Measurements from ENCODE around the gene CCDC150.

Gene CCDC150

GRCh38 chr2:196742685-196743084 is 103.2 kb downstream of the CCDC150 start:
- no peak overlapping the region for H3K27ac ChIP-seq (ENCODE audit: low read depth, low read length)
- TF ChIP-seq EZH2phosphoT487 (conservative IDR thresholded peaks at IDR 0.05; ENCODE audit: low read length), result no peak
- TF ChIP-seq CTCF (IDR thresholded peaks at IDR 0.05; ENCODE audit: insufficient read depth, low read length, poor library complexity, severe bottlenecking), result no peak
- H3K27me3 ChIP-seq (ENCODE audit: low read length), result no peaks in the 10 kb centered on the region
- no peaks in the 10 kb centered on the region for H3K9me3 ChIP-seq (ENCODE audit: insufficient read depth, low read length)
- no peaks in the 10 kb centered on the region for H4K20me1 ChIP-seq (ENCODE audit: low read depth, low read length)
- H3K9me2 ChIP-seq (replicated peaks; ENCODE audit: insufficient read depth, low read length), result no peaks in the 10 kb centered on the region
- H3K4me3 ChIP-seq (ENCODE audit: insufficient read depth, low read length, poor library complexity, severe bottlenecking), result no peak overlapping the region
- no peaks in the 10 kb centered on the region for H3K36me3 ChIP-seq (ENCODE audit: low read length)
- no peak overlapping the region for H3K9ac ChIP-seq (ENCODE audit: low read length)
- no peaks in the 10 kb centered on the region for H3K79me2 ChIP-seq (ENCODE audit: insufficient read depth, low read length)
- no peak overlapping the region for H3K4me2 ChIP-seq (ENCODE audit: low read depth, low read length, poor library complexity, severe bottlenecking)
- no peaks in the 10 kb centered on the region for H3F3A ChIP-seq (ENCODE audit: insufficient read depth)
- H2AFZ ChIP-seq (ENCODE audit: low read depth, low read length, severe bottlenecking), result no peak overlapping the region

- no peaks in the 10 kb centered on the region for H3K9me3 ChIP-seq (ENCODE audit: insufficient read depth, low read length)
- H3K9me2 ChIP-seq (replicated peaks; ENCODE audit: insufficient read depth, low read length), result no peaks in the 10 kb centered on the region
- no peak overlapping the region for H3K4me3 ChIP-seq (ENCODE audit: insufficient read depth, low read length, poor library complexity, severe bottlenecking)
- H3K9ac ChIP-seq (ENCODE audit: low read length), result no peak overlapping the region
- H3K79me2 ChIP-seq (ENCODE audit: insufficient read depth, low read length), result no peaks in the 10 kb centered on the region
- no peak overlapping the region for H2AFZ ChIP-seq (ENCODE audit: low read depth, low read length, severe bottlenecking)
- no peaks in the 10 kb centered on the region for H3F3A ChIP-seq (ENCODE audit: insufficient read depth)
- H3K27ac ChIP-seq (ENCODE audit: low read depth, low read length), result no peak overlapping the region
- no peaks in the 10 kb centered on the region for H3K36me3 ChIP-seq (ENCODE audit: low read length)
- H3K27me3 ChIP-seq (ENCODE audit: low read length), result no peaks in the 10 kb centered on the region
- TF ChIP-seq CTCF (IDR thresholded peaks at IDR 0.05; ENCODE audit: insufficient read depth, low read length, poor library complexity, severe bottlenecking) (no peak), EZH2phosphoT487 (conservative IDR thresholded peaks at IDR 0.05; ENCODE audit: low read length) (no peak)
- H3K4me2 ChIP-seq (ENCODE audit: low read depth, low read length, poor library complexity, severe bottlenecking), result no peak overlapping the region
- H4K20me1 ChIP-seq (ENCODE audit: low read depth, low read length), result no peaks in the 10 kb centered on the region
These were observed 103.7 kb downstream of the CCDC150 start for GRCh38 chr2:196743165-196743564.

GRCh38 chr2:196745711-196746110 is 106.2 kb downstream of the CCDC150 start:
- no peaks in the 10 kb centered on the region for H3K9me3 ChIP-seq (ENCODE audit: insufficient read depth, low read length)
- TF ChIP-seq EZH2phosphoT487 (conservative IDR thresholded peaks at IDR 0.05; ENCODE audit: low read length) (no peak), CTCF (IDR thresholded peaks at IDR 0.05; ENCODE audit: insufficient read depth, low read length, poor library complexity, severe bottlenecking) (no peak)
- no peak overlapping the region for H3K4me2 ChIP-seq (ENCODE audit: low read depth, low read length, poor library complexity, severe bottlenecking)
- H3K79me2 ChIP-seq (ENCODE audit: insufficient read depth, low read length), result no peaks in the 10 kb centered on the region
- H4K20me1 ChIP-seq (ENCODE audit: low read depth, low read length), result no peaks in the 10 kb centered on the region
- no peak overlapping the region for H3K27ac ChIP-seq (ENCODE audit: low read depth, low read length)
- no peaks in the 10 kb centered on the region for H3K36me3 ChIP-seq (ENCODE audit: low read length)
- H3K9ac ChIP-seq (ENCODE audit: low read length), result no peak overlapping the region
- H3K27me3 ChIP-seq (ENCODE audit: low read length), result no peaks in the 10 kb centered on the region
- H3K4me3 ChIP-seq (ENCODE audit: insufficient read depth, low read length, poor library complexity, severe bottlenecking), result no peak overlapping the region
- H2AFZ ChIP-seq (ENCODE audit: low read depth, low read length, severe bottlenecking), result no peak overlapping the region
- H3F3A ChIP-seq (ENCODE audit: insufficient read depth), result no peaks in the 10 kb centered on the region
- no peaks in the 10 kb centered on the region for H3K9me2 ChIP-seq (replicated peaks; ENCODE audit: insufficient read depth, low read length)
